ENCODE results near the gene ANKRD17.

ANKRD17 gene

GRCh38 chr4:73053974-73054480 lies 204.6 kb downstream of the ANKRD17 start:
- DNase-seq (ENCODE audit: low read depth in 2 of 2), result no peak

DNA sequence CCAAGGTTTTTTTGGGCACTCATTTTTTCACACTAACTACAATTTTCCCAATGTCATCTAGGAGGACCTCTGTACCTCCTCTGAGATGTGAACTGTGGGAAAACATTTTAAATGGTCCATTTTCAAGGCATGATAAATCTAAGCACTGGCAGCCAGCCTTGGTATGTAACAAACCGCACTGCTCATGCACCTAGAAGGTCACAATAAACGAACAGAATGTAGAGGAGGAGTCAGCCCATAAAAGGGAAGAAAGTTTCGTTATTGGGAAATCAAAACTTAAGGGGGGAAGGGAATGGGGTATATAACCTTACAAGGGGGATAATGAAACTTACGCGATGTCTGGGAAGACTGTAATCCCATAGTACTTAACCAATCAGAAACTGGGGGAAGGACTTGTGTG lies 205.5 kb downstream of the ANKRD17 start:
- DNase-seq (ENCODE audit: low read depth in 2 of 2), result no peak

GRCh38 chr4:73051625-73052024 lies 207.0 kb downstream of the ANKRD17 start:
- DNase-seq (ENCODE audit: low read depth in 2 of 2), result no peak

DNA sequence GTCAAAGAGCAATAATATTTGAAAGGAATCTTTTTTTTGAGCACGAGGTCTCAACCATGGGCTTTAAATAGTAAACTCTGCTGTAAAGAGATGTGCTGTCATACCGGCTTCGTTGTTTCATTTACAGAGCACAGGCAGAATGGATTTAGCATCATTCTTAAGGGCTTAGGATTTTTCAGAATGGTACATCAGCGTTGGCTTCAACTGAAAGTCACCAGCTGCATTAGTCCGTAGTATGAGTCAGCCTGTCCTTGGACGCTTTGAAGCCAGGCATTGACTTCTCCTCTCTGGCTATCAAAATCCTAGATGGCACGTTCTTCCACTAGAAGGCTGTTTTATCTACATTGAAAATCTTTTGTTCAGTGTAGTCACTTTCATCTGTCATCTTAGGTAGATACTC lies 212.7 kb downstream of the ANKRD17 start:
- no peak for DNase-seq (ENCODE audit: low read depth in 2 of 2)

GRCh38 chr4:73037057-73037456 lies 221.5 kb downstream of the ANKRD17 start:
- no peak for DNase-seq (ENCODE audit: low read depth in 2 of 2)

GRCh38 chr4:73036123-73036522 lies 222.5 kb downstream of the ANKRD17 start:
- DNase-seq (ENCODE audit: low read depth in 2 of 2), result no peak

GRCh38 chr4:73034896-73035295 lies 223.7 kb downstream of the ANKRD17 start:
- DNase-seq (ENCODE audit: low read depth in 2 of 2), result no peak

GRCh38 chr4:73028621-73029020 lies 230.0 kb downstream of the ANKRD17 start:
- no peak for DNase-seq (ENCODE audit: low read depth in 2 of 2)
